ENCODE data around the gene CALM1. TPM values are rescaled to one million over a fixed set of nuclear protein-coding genes. Genes with fewer than 3 reads are reported as not detected.

CALM1 gene
- total RNA-seq, 1 experiment from 2014 or later, result 373 TPM

GRCh38 chr14:90405755-90406154 is 8.9 kb downstream of the CALM1 start:
- H3K36me3 Mint-ChIP-seq, result peaks cover 51% of the 10 kb centered on the region

GRCh38 chr14:90406384-90406798 is 9.6 kb downstream of the CALM1 start:
- ChIA-PET POLR2A (interaction anchor here (0.5 to 1.0 kb wide), 3 partner anchors 11 to 428 kb away, joined by 3 read pairs; no protein-coding TSS in a partner anchor), CTCF (interaction anchor here (1.2 to 1.9 kb wide), 3 partner anchors 117 to 352 kb away, joined by 3 to 5 read pairs (median 3); no protein-coding TSS in a partner anchor)
- no peak for TF ChIP-seq TP53 (CRISPR knock-in tag; IDR thresholded peaks at IDR 0.05)
- TF ChIP-seq, protein P1, sequence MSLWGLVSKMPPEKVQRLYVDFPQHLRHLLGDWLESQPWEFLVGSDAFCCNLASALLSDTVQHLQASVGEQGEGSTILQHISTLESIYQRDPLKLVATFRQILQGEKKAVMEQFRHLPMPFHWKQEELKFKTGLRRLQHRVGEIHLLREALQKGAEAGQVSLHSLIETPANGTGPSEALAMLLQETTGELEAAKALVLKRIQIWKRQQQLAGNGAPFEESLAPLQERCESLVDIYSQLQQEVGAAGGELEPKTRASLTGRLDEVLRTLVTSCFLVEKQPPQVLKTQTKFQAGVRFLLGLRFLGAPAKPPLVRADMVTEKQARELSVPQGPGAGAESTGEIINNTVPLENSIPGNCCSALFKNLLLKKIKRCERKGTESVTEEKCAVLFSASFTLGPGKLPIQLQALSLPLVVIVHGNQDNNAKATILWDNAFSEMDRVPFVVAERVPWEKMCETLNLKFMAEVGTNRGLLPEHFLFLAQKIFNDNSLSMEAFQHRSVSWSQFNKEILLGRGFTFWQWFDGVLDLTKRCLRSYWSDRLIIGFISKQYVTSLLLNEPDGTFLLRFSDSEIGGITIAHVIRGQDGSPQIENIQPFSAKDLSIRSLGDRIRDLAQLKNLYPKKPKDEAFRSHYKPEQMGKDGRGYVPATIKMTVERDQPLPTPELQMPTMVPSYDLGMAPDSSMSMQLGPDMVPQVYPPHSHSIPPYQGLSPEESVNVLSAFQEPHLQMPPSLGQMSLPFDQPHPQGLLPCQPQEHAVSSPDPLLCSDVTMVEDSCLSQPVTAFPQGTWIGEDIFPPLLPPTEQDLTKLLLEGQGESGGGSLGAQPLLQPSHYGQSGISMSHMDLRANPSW (CRISPR knock-in tag; conservative IDR thresholded peaks at IDR 0.05; ENCODE audit: low read depth), result no peak
- no peak for TF ChIP-seq FOXK1 (CRISPR knock-in tag; IDR thresholded peaks at IDR 0.05)
- no peak for TF ChIP-seq ATF2 (CRISPR knock-in tag; IDR thresholded peaks at IDR 0.05; ENCODE audit: borderline replicate concordance, low read depth)
- TF ChIP-seq TCF7 (CRISPR knock-in tag; IDR thresholded peaks at IDR 0.05; ENCODE audit: low read depth), result no peak
- TF ChIP-seq NFE2L1 (CRISPR knock-in tag; IDR thresholded peaks at IDR 0.05), result no peak
- no peak for TF ChIP-seq KAT7 (CRISPR knock-in tag; IDR thresholded peaks at IDR 0.05; ENCODE audit: borderline replicate concordance)
- TF ChIP-seq, protein P2, sequence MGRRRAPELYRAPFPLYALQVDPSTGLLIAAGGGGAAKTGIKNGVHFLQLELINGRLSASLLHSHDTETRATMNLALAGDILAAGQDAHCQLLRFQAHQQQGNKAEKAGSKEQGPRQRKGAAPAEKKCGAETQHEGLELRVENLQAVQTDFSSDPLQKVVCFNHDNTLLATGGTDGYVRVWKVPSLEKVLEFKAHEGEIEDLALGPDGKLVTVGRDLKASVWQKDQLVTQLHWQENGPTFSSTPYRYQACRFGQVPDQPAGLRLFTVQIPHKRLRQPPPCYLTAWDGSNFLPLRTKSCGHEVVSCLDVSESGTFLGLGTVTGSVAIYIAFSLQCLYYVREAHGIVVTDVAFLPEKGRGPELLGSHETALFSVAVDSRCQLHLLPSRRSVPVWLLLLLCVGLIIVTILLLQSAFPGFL (CRISPR knock-in tag; IDR thresholded peaks at IDR 0.05; ENCODE audit: borderline replicate concordance), result no peak
- TF ChIP-seq ELF4 (CRISPR knock-in tag; IDR thresholded peaks at IDR 0.05; ENCODE audit: low read depth), result no peak
- no peak for TF ChIP-seq NR1H2 (CRISPR knock-in tag; IDR thresholded peaks at IDR 0.05)
- no peak for TF ChIP-seq SMAD4 (CRISPR knock-in tag; IDR thresholded peaks at IDR 0.05)
- TF ChIP-seq OVOL2 (CRISPR knock-in tag; IDR thresholded peaks at IDR 0.05; ENCODE audit: borderline replicate concordance), result no peak
- no peak for TF ChIP-seq RELA (CRISPR knock-in tag; IDR thresholded peaks at IDR 0.05; ENCODE audit: borderline replicate concordance)
- TF ChIP-seq ZNF121 (CRISPR knock-in tag; IDR thresholded peaks at IDR 0.05), result no peak

More at GRCh38 chr14:90405755-90406154, 8.9 kb downstream of the CALM1 start:
- CTCF ChIA-PET, result interaction anchor here (0.6 to 1.9 kb wide), 3 partner anchors 141 to 364 kb away, joined by 3 to 5 read pairs (median 3); no protein-coding TSS in a partner anchor
- TF ChIP-seq ATF2 (CRISPR knock-in tag; IDR thresholded peaks at IDR 0.05; ENCODE audit: borderline replicate concordance, low read depth), result no peak
- 0 out of 2 replicates have a peak, but pooled peaks have one; percentile 26 for TF ChIP-seq NFATC4 (CRISPR knock-in tag; IDR thresholded peaks at IDR 0.05)
- no peak for TF ChIP-seq E2F4 (CRISPR knock-in tag; IDR thresholded peaks at IDR 0.05; ENCODE audit: borderline replicate concordance, low read depth)
- no peak for TF ChIP-seq ETV6 (CRISPR knock-in tag; IDR thresholded peaks at IDR 0.05)
- no peak for TF ChIP-seq NR3C1 (CRISPR knock-in tag; conservative IDR thresholded peaks at IDR 0.05; ENCODE audit: low read depth)
- TF ChIP-seq, protein P3, sequence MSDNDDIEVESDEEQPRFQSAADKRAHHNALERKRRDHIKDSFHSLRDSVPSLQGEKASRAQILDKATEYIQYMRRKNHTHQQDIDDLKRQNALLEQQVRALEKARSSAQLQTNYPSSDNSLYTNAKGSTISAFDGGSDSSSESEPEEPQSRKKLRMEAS (CRISPR knock-in tag; IDR thresholded peaks at IDR 0.05), result no peak
- ATAC-seq (no peak), DNase-seq (ENCODE audit: low spot score) (no peak)
- Mint-ChIP-seq H3K27ac (peak overlapping the region; percentile 79; the same call in 1 of the 2 replicates), H3K4me1 (peaks cover 11% of the 10 kb centered on the region), H3K4me3 (no peak overlapping the region), H3K27me3 (ENCODE audit: low read depth) (no peaks in the 10 kb centered on the region), H3K9me3 (no peaks in the 10 kb centered on the region)
- POLR2A ChIA-PET, result interaction anchor here (0.5 to 1.0 kb wide), 2 partner anchors 141 to 429 kb away, joined by 3 read pairs; no protein-coding TSS in a partner anchor

More at GRCh38 chr14:90406384-90406798, 9.6 kb downstream of the CALM1 start:
- Mint-ChIP-seq H3K4me3 (no peak overlapping the region), H3K4me1 (peaks cover 11% of the 10 kb centered on the region), H3K36me3 (peaks cover 45% of the 10 kb centered on the region), H3K27me3 (ENCODE audit: low read depth) (no peaks in the 10 kb centered on the region), H3K27ac (peak overlapping the region; percentile 79), H3K9me3 (no peaks in the 10 kb centered on the region)
- DNase-seq (ENCODE audit: low spot score), result no peak
- peak; percentile 34 for ATAC-seq
